Astrocyte of the spinal cord (primary cell): ENCODE data around the gene ZNF75A.

ENCODE experiments used
- DNase-seq: peaks from one replicate; pipeline ENCODE4 v3.0.0; 2011; ENCODE audit warnings: low read depth, low spot score
- H3K4me3 ChIP-seq: 2 replicates; pipeline ENCODE4 v1.5.1; 2011; ENCODE audit warnings: low read depth, mild to moderate bottlenecking, low read length, moderate library complexity
- CTCF ChIP-seq: IDR thresholded peaks from 2 replicates; pipeline ENCODE4 v1.5.1; 2012; ENCODE audit warnings: low read depth, mild to moderate bottlenecking, low read length, inconsistent platforms
- in situ Hi-C: cut with HindIII; loops from 2 replicates; pipeline ENCODE4 v1.10.0; 2017; ENCODE audit warnings: low sequenced_read_pairs

ZNF75A gene

GRCh38 chr16:3276679-3277078 is 28.6 kb upstream of the ZNF75A start:
- in situ Hi-C loops, result no loop called here

GRCh38 chr16:3281222-3281820 is 24.0 kb upstream of the ZNF75A start:
- DNase-seq, result no peak
- in situ Hi-C loops, result no loop called here
- no peak for TF ChIP-seq CTCF
- no peak overlapping the region for H3K4me3 ChIP-seq

More at GRCh38 chr16:3276679-3277078, 28.6 kb upstream of the ZNF75A start:
- no peak overlapping the region for H3K4me3 ChIP-seq
- TF ChIP-seq CTCF, result no peak
- DNase-seq, result no peak

- no peak for TF ChIP-seq CTCF
- DNase-seq, result no peak
- in situ Hi-C loops, result no loop called here
- peak overlapping the region; percentile 98 for H3K4me3 ChIP-seq
Observed at GRCh38 chr16:3282103-3282729, 23.1 kb upstream of the ZNF75A start.

GRCh38 chr16:3282730-3283542 is 22.4 kb upstream of the ZNF75A start, which contains the start of gene ZNF263:
TSS of gene ZNF263 (plus strand) at chr16:3283491. CDS start at chr16:3283819, 328 bp downstream.
- TF ChIP-seq CTCF, result no peak
- DNase-seq, result peak; percentile 97
- peak within 1 kb of the TSS; percentile 98 for H3K4me3 ChIP-seq
- in situ Hi-C loops, result no loop called here

GRCh38 chr16:3283543-3284447 is 21.5 kb upstream of the ZNF75A start:
- DNase-seq, result peak; percentile 4
- in situ Hi-C loops, result no loop called here

More at GRCh38 chr16:3283543-3284447, 21.5 kb upstream of the ZNF75A start:
- no peak for TF ChIP-seq CTCF
- H3K4me3 ChIP-seq, result peak overlapping the region; percentile 98
